Uterus (tissue), 2 donors: ENCODE measurements around the gene RPAIN.

Source experiments
- CTCF ChIP-seq, 4 experiments: fragments of 200-600 bp in 2 of 4; fragments of 450-650 bp in 2 of 4; sonication (generic) in 2 of 4; IDR thresholded peaks; one replicate each; pipeline ENCODE4 v1.5.1; 2016 to 2019; ENCODE audit warnings: antibody characterized with exemption in 4 of 4, mild to moderate bottlenecking in 2 of 4, moderate library complexity in 1 of 4
- POLR2A ChIP-seq, 2 donors: fragments of 450-650 bp; IDR thresholded peaks; one replicate each; pipeline ENCODE4 v1.6.1; 2016; ENCODE audit warnings: antibody characterized with exemption in 2 of 2, mild to moderate bottlenecking in 1 of 2, moderate library complexity in 1 of 2

GRCh38 chr17:5416901-5417300 is 3.1 kb upstream of the RPAIN start:
- TF ChIP-seq POLR2A (IDR thresholded peaks at IDR 0.05) (no peak), CTCF (IDR thresholded peaks at IDR 0.05) (no peak)
